HFFc6 (cell line): Measurements from ENCODE around the gene GIPC3. TPM values are rescaled to one million over a fixed set of nuclear protein-coding genes. Genes with fewer than 3 reads are reported as not detected.
A peak's percentile ranks its signal among the peaks of the same experiment; 100 is the strongest.

ENCODE experiments used
- DNase-seq: peaks from one replicate; pipeline ENCODE4 v3.0.0-alpha.2; 2018
- H3K27ac Mint-ChIP-seq: 2 replicates; pipeline ENCODE4 v1.8.0; 2020; ENCODE audit warnings: mild to moderate bottlenecking, mixed read lengths
- H3K27me3 Mint-ChIP-seq: 2 replicates; pipeline ENCODE4 v1.8.0; 2021; ENCODE audit warnings: mild to moderate bottlenecking, moderate library complexity, mixed read lengths; ENCODE audit not compliant: insufficient read depth
- H3K36me3 Mint-ChIP-seq: 2 replicates; pipeline ENCODE4 v1.8.0; 2021; ENCODE audit warnings: low read depth, mixed read lengths
- H3K4me1 Mint-ChIP-seq: 2 replicates; pipeline ENCODE4 v1.8.0; 2020; ENCODE audit warnings: low read depth, mixed read lengths
- H3K4me3 Mint-ChIP-seq: 2 replicates; pipeline ENCODE4 v1.8.0; 2020; ENCODE audit warnings: mild to moderate bottlenecking, moderate library complexity, mixed read lengths
- H3K9me3 Mint-ChIP-seq: 2 replicates; pipeline ENCODE4 v1.8.0; 2020; ENCODE audit warnings: mild to moderate bottlenecking, mixed read lengths
- CTCF ChIP-seq: fragments of 200-600 bp; sonication (generic); IDR thresholded peaks from 2 replicates; pipeline ENCODE4 v1.5.0; 2021; ENCODE audit warnings: antibody characterized with exemption, mild to moderate bottlenecking
- total RNA-seq, 6 experiments: library from RNA; stranded (reverse); fragmentation: NEBNext Ultra II Directional; extraction: Animal tissue kit (Norgen Biotek cat#: 25700); gene quantifications; 2 replicates in 1 of 6; 3 replicates in 5 of 6; pipeline ENCODE4 v1.2.3, GENCODE V29; 2021

The GIPC3 gene
- total RNA-seq, 6 experiments from 2014 or later, result 0.10 to 0.17 (median 0.11) TPM; not detected in 2

- peaks cover 6% of the 10 kb centered on the region for H3K27me3 Mint-ChIP-seq
- no peak for DNase-seq
- TF ChIP-seq CTCF, result no peak
- peaks cover 9% of the 10 kb centered on the region for H3K36me3 Mint-ChIP-seq
- no peaks in the 10 kb centered on the region for H3K9me3 Mint-ChIP-seq
- no peaks in the 10 kb centered on the region for H3K4me1 Mint-ChIP-seq
- peak overlapping the region; percentile 28 for H3K27ac Mint-ChIP-seq
- no peak overlapping the region for H3K4me3 Mint-ChIP-seq
These were observed 47.6 kb upstream of the GIPC3 start for GRCh38 chr19:3537438-3538240.

GRCh38 chr19:3538258-3538929 is 46.9 kb upstream of the GIPC3 start:
- H3K4me1 Mint-ChIP-seq, result no peaks in the 10 kb centered on the region
- no peaks in the 10 kb centered on the region for H3K9me3 Mint-ChIP-seq
- H3K4me3 Mint-ChIP-seq, result no peak overlapping the region
- no peak for DNase-seq
- TF ChIP-seq CTCF, result no peak
- H3K27me3 Mint-ChIP-seq, result peaks cover 6% of the 10 kb centered on the region
- no peak overlapping the region; the same call in 1 of the 2 replicates for H3K27ac Mint-ChIP-seq
- H3K36me3 Mint-ChIP-seq, result peaks cover 9% of the 10 kb centered on the region

- no peak within 1 kb of the TSS; the same call in none of the 2 replicates for H3K27ac Mint-ChIP-seq
- no peak for TF ChIP-seq CTCF
- no peaks in the 10 kb centered on the region for H3K9me3 Mint-ChIP-seq
- peaks cover 6% of the 10 kb centered on the region for H3K27me3 Mint-ChIP-seq
- H3K36me3 Mint-ChIP-seq, result peaks cover 9% of the 10 kb centered on the region
- DNase-seq, result no peak
- no peaks in the 10 kb centered on the region for H3K4me1 Mint-ChIP-seq
- H3K4me3 Mint-ChIP-seq, result no peak within 1 kb of the TSS; the same call in 1 of the 2 replicates
These were observed 46.1 kb upstream of the GIPC3 start, which contains the start of gene TEKTIP1 for GRCh38 chr19:3538965-3539755. TSS of gene TEKTIP1 (plus strand) at chr19:3539174. CDS start at chr19:3539178, 4 bp downstream.

- Mint-ChIP-seq H3K36me3 (peaks cover 9% of the 10 kb centered on the region), H3K4me3 (no peak overlapping the region; the same call in 1 of the 2 replicates), H3K27ac (no peak overlapping the region; the same call in 1 of the 2 replicates), H3K27me3 (peaks cover 6% of the 10 kb centered on the region), H3K4me1 (no peaks in the 10 kb centered on the region), H3K9me3 (no peaks in the 10 kb centered on the region)
- no peak for TF ChIP-seq CTCF
- DNase-seq, result no peak
These were observed 45.5 kb upstream of the GIPC3 start for GRCh38 chr19:3539756-3540118.
